Activated T-cell treated with anti-CD3 and anti-CD28 coated beads, Interleukin-2, amount 50 U/mL, for 1 hour (primary cell): ENCODE measurements around the gene SERINC5.
A peak's percentile ranks its signal among the peaks of the same experiment; 100 is the strongest.

Experiments
- DNase-seq: peaks from one replicate; pipeline ENCODE4 v3.0.0-alpha.2; 2020

The SERINC5 gene

GRCh38 chr5:80083101-80083890, 172.6 kb downstream of the SERINC5 start:
- DNase-seq: peak; percentile 53

DNA sequence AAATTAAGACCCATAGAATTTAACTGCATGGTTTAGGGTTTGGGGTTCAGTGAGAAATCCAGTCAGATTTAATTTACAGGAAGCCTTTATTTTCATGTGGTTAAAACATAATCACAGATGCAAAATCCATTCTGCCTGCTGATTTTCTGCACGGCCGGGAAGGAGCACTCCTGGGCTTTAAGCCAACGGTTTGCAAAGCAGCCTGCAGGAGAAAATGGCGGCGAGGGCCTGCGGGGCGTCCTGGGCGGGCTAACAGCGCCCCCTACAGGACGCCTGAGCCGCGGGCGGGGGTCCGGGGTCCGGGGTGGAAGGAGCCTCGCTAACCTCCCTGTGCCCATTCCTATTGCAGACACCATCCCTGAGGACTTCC, 173.1 kb downstream of the SERINC5 start:
- peak; percentile 62 for DNase-seq

GRCh38 chr5:80082281-80082680, 173.6 kb downstream of the SERINC5 start:
- no peak for DNase-seq

- DNase-seq: no peak
These were observed 176.9 kb downstream of the SERINC5 start for GRCh38 chr5:80078921-80079320.

- DNase-seq: no peak
These were observed 178.7 kb downstream of the SERINC5 start for GRCh38 chr5:80077051-80077714.

DNA sequence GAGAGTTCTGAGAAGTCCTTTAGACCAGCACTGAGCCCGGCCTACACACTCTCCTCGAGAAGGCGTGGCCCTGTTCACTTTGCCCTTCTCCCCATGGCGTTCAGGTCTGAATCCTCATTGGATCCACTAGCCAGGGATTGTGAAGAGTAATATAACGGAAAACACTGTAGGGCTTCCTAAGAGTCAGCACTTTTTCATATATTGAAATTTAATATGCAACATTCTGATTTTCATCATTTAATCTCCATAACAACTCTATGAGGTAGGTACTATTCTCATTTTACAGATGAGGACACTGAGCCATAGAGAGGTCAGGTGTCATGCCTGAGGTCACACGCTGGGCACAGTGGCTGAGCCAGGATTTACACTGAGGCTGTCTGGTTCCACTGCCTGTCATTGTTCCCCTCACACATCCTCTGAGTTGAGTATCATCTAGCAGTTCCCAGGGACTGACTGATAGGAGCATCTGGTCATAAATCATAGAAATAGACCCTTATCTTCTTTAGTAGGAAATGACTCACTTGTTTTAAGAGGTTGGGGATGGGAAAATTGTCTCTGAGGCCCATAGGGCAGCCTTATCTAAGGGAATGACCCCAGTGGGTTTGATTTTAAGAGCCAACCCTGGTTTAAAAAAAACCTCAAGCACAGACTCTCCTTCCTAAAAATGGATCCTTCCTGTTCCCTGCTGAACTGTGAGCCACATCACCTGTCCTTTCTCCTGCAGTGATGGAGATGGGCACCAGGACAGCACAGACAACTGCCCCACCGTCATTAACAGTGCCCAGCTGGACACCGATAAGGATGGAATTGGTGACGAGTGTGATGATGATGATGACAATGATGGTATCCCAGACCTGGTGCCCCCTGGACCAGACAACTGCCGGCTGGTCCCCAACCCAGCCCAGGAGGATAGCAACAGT, 179.5 kb downstream of the SERINC5 start:
- no peak for DNase-seq

GRCh38 chr5:80072103-80073073, 183.5 kb downstream of the SERINC5 start:
- DNase-seq: no peak

- DNase-seq: no peak
These were observed 184.3 kb downstream of the SERINC5 start for GRCh38 chr5:80071510-80072021.

DNA sequence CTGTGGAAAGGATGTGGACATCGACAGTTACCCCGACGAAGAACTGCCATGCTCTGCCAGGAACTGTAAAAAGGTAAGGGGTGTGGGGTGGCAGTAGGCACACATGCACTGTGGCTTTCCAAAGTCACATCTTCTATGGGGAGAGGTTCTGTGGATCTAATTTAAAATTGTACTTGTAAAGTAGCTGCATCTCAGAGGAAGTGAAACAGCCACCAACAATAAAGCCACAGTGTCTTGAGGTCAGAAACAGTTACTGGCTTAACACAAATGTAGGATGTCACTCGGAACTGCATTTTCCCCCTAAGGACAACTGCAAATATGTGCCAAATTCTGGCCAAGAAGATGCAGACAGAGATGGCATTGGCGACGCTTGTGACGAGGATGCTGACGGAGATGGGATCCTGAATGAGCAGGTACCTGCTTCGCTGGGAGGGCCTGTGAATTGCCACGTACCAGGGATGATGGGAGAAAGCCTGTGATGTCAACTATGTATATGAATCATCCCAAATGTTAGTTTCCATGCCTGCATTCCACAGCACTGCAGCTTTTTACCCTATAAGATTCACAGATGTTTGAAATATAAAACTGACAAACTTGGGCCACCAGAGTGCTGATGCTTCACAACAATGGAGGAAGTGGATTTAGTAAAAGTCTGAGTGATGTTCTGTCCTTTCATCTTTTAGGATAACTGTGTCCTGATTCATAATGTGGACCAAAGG, 185.4 kb downstream of the SERINC5 start:
- no peak for DNase-seq

- no peak for DNase-seq
These were observed 185.9 kb downstream of the SERINC5 start for GRCh38 chr5:80069918-80070318.

DNA sequence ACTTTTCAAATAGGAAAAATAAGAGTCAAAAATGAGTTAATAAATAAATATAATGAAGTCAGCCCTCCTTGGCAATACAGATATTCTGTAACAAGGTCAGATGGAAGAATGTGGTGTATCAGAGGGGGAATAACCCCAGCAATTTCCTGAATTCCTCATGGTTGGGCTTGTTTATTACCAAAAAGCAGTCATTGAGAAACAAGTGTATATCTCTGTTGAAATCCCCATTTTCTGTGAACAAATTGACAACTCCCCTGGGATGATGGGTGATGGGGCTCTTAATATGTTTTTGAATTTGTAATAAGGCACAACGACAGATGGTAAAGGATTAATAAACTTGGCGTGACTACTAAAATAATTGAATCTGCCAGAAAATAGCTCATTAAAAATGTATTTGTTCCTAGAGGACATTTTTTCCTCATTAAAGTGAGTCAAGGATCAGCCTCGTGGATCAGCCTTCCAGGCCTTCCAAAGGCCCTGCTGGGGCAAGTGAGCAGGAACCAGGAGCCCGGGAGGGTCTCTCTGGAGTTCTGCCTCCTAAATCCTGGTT, 186.5 kb downstream of the SERINC5 start:
- DNase-seq: no peak

GRCh38 chr5:80068775-80069174, 187.1 kb downstream of the SERINC5 start:
- DNase-seq: no peak

DNA sequence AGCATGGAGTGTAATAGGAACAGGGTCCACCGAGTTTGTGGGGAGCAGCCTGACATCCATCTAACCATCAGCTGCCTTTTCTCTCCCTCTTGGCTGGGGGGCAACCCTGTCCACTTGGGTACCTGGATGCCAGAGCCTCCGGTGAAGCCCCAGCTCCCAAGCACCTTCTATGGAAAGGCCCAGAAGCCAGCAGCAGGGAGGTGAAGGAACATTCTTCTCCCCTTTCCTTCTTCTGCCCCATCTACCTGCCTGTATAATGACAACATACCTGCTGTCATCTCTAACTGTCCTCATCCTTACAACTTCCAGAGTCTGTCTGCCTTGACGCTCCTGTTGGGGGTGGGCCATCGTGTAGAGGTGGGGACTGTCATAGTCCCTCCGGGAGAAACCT, 187.6 kb downstream of the SERINC5 start:
- DNase-seq: no peak

GRCh38 chr5:80067531-80068245, 188.2 kb downstream of the SERINC5 start:
- no peak for DNase-seq

- no peak for DNase-seq
These were observed 188.8 kb downstream of the SERINC5 start for GRCh38 chr5:80067016-80067415.

- DNase-seq: no peak
These were observed 191.7 kb downstream of the SERINC5 start for GRCh38 chr5:80064124-80064523.
